Measurements from ENCODE around the gene LRP1.

Gene LRP1

DNA sequence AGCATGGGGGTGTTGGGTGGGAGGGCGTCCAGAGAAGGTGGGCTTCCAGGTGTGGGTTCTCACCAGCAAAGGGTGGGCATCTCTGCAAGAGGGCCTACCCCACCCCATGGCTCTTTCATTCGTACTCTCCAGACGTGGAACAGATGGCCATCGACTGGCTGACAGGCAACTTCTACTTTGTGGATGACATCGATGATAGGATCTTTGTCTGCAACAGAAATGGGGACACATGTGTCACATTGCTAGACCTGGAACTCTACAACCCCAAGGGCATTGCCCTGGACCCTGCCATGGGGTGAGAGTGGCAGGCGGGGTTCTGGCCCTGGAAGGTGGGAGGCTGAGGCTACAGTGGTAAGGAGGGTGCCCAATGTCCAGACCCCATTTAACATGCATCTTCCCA, 25.8 kb downstream of the LRP1 start:
- no peak for DNase-seq (ENCODE audit: low read depth, low spot score)

DNA sequence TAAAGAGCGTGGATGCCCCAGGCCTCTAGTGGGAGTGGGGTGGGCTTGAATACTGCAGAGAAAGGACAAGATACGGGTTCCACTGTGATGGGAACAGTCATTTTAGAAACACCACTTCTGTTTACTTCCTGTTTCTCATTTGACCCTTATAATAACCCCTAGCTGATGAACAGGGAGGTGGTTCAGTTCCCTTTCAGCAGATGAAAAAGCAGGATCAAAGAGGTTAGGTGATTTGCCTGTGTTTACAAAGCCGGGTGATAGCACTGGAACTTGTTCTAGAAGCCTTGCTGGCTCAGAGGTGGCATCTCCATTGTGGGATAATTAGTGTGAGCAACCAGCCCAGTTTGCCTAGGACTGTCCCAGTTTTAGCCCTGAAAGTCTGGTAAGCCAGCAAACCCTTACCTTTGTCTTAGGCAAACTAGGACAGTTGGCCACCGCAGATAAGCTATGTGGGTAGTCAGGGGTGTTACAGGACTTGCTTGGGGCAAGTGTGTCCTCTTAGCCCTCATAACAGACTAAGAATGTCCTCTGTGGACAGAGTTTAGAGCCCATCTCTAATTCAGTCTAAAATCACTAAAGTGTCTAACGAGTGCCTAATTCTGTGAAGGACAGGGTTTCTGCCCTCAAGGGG, 26.6 kb downstream of the LRP1 start:
- DNase-seq (ENCODE audit: low read depth, low spot score), result no peak

DNA sequence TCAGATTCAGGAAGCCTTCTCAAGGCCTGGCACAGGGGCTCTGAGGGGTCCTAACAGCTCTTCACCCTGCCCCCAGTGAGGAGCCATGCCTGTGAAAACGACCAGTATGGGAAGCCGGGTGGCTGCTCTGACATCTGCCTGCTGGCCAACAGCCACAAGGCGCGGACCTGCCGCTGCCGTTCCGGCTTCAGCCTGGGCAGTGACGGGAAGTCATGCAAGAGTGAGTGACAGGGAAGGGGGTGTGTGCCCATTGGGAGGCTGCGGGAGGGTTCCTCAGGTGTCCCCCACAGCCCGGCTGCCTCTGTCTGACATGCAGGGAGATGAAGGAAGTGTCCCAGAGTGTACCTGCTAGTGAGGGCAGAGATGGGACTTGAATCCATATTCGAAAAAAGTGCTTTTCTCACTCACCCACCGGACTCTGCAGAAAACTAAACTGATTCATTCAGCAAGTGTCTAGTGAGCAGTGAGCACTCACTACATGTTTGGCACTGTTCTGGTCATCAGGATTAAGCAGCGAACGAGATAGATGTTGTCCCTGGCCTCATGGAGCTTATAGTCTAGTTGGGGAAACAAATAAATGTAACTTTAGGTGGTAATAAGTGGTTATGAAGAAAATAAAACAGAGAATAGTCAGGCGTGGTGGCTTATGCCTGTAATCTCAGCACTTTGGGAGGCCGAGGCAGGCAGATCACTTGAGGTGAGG, 28.6 kb downstream of the LRP1 start:
- DNase-seq (ENCODE audit: low read depth, low spot score), result no peak

DNA sequence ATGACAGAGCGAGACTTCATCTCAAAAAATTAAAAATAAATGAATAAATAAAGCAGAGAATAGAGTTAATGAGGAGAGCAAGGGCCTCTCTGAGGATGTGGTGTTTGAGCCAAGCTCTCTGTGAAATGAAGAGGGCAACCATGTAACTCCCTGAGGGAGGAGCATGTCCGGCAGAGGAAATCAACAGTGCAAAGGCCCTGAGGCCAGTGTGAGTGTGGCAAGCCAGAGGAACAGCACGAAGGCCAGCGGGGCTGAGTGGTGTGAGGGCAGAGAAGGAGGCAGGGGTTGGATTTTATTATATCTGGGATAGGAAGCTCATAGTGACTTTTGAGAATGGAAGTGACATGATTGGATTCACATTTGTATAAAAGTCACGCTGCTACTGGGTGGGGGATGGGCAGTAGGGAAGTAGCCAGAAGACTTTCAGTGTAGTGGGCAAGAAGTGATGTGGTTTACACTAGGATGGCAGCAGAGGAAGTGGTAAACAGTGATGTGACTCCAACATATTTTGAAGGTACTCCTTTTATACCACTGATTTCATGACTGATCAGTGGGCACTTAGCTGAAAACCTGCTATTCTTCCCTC, 29.4 kb downstream of the LRP1 start:
- no peak for DNase-seq (ENCODE audit: low read depth, low spot score)

DNA sequence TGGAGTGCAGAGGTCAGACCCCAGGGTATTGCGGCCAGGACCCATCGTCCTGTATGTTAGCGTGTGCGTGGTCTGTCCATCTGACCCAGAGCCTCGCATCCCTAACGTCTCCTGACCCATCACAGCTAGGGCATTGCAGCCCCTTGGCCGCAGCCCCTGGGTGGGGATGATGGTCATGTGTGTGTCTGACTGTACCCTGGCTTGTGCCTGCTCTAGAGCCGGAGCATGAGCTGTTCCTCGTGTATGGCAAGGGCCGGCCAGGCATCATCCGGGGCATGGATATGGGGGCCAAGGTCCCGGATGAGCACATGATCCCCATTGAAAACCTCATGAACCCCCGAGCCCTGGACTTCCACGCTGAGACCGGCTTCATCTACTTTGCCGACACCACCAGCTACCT, 29.9 kb downstream of the LRP1 start:
- no peak for DNase-seq (ENCODE audit: low read depth, low spot score)

DNA sequence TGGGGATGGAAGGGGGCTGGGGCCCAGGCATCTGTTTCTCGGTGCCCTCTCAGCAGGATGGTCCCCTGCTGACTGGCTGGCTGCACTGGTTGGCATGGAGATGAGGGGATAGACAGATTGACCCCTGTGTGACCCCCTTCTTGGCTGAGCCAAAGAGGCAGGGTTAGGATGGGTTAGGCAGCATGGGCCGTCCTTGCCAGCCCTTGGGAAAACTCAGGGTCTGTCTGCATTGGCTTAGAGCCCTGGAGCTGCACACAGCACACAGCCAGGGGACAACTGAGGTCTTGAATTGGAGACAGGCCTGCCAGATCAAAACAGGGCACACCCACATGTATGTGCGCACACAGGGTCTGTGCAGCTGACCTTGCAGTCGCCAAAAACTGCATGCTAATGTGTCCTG, 30.4 kb downstream of the LRP1 start:
- no peak for DNase-seq (ENCODE audit: low read depth, low spot score)

DNA sequence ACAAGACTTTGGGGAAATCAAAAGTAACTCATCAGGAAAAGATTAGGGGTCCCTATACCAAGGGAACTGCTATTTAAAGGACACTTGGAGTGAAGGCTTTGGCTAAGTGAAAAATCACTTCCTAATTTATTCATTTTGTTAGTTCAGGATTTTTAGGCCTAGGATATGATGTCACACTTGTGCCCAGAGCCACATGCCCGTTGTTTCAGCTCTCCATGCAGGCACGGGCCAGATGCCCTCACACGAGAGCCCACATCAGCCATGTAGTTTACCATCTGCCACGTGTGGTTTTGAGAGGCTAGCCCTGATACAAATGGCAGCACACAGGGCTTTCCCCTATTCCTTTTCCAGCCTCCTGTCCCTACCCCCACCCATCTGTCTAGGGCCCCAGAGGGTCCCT, 31.0 kb downstream of the LRP1 start:
- no peak for DNase-seq (ENCODE audit: low read depth, low spot score)

DNA sequence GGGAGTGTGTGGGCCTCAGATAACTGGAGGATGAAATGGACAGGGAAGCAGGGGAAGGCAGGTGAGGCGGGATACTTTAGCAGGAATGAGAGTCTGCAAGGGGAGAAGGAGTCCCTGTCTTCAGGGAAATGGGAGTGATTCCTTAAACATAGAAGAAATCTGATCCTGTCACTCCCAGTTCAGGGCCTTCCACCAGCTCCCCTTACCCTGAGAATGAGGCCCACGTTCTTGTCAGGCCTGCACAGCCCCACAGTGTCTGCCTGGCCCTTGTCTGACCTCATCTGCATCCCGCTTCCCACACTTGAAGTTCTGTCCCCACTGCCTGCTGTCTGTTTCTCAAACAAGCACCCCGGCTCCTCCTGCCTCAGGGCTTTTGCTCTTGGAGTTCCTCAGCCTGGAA, 31.8 kb downstream of the LRP1 start:
- no peak for DNase-seq (ENCODE audit: low read depth, low spot score)

DNA sequence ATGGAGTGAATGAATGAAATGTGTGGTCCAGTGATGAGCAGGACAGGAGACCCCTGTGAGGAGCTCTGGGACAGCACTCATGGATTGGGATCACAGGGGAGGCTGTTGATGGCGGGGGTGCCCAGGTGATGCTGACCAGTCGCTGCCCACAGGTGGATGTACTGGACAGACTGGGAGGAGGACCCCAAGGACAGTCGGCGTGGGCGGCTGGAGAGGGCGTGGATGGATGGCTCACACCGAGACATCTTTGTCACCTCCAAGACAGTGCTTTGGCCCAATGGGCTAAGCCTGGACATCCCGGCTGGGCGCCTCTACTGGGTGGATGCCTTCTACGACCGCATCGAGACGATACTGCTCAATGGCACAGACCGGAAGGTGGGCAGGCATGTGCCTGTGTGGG, 32.5 kb downstream of the LRP1 start:
- DNase-seq (ENCODE audit: low read depth, low spot score), result no peak

DNA sequence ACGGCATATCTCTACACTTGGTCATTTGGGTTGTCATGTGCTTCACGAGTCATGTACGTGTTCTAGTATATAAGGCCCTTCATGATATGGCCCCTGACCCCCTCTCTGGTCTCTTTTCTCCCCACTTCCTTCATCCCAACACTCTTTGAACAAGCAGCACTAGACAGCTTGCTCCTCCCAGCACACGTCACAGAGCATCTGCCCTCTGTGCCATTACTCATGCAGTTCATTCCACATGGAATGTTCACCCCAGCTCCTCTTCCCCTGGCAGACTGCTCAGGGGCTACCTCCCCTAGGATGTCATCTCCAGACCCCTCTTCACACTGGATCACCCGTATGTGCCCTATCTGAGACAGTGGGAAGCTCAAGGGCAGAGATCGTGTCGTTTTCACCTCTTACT, 33.2 kb downstream of the LRP1 start:
- DNase-seq (ENCODE audit: low read depth, low spot score), result no peak

DNA sequence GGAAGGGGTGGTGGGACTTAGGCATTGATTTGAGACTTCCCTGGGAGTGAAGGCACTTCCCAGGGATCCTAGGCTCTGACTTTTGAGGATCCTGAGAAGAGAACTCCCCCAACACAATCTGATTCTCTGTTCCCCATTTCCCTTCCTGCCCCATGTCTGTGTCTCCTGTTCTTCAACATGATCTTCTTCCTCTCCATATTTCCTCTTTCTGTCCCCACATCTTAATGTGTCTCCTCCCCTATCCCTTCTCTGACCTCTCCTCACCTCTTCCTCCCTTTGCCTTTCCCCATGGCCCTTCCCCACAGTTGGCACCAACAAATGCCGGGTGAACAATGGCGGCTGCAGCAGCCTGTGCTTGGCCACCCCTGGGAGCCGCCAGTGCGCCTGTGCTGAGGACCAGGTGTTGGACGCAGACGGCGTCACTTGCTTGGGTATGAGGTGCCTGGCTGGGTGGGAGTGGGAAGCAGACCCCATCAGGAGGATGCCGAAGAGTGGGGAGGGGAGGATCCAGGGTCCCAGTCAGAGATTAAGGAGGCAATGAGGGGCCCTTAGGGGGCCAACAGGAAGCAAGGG, 34.4 kb downstream of the LRP1 start:
- DNase-seq (ENCODE audit: low read depth, low spot score), result no peak

DNA sequence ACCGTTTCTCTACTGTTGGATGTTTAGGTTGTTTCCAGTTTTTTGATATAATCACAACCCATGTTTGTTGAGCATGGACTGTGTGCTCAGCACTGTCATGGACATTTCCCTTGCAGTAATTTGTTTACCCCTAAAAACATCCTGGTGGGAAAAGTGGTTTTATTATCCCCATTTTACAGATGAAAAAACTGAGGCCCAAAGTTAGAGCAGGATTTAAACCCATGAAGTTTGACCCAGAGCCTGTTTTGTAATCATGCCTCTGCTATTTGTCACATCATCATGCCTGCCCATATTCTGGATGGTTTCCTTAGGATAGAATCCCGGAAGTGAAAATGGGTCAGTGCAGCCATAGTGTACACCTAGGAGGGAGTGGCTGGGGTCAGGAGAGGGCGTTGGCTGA, 36.2 kb downstream of the LRP1 start:
- no peak for DNase-seq (ENCODE audit: low read depth, low spot score)

DNA sequence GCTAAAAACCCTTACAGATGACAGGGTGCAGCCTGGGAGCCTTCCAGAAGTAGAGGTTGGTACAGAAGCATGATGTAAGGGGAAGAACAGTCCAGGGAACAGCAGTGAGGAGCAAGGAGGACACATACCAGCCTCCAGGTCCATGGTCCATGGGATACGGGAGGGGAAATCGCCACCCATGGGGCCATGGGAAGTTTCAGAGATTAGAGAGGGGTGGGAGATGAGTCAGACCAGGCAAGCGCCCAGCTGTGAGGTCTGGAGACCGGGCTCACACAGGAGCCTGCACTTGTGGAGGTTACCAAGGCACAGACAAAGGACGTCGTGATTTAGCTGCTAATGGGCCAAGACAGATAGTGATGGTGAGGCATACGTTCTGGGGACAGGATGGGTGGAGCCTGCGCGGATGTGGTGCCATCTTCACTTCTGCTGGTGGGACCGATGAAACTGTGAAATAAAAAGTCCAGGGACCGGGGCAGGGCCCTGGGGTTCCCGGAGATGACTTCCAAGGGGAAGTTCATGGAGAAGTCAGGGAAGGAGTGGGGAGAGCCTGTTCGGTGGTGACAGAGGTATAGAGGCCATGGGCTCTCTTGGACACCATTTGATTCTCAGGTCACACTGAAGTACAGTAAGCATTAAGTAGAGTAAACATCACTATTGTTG, 36.8 kb downstream of the LRP1 start:
- DNase-seq (ENCODE audit: low read depth, low spot score), result peak; percentile 29

DNA sequence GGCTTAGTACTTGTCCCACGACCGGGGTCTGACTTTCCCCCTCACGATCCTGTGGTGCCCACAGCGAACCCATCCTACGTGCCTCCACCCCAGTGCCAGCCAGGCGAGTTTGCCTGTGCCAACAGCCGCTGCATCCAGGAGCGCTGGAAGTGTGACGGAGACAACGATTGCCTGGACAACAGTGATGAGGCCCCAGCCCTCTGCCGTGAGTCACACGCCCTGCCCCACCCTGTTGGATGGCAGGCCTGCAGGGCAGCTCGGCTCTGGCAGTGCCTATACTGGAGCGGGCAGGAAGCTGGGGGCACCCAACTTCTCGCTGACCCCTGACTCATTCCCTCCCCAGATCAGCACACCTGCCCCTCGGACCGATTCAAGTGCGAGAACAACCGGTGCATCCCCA, 37.5 kb downstream of the LRP1 start:
- DNase-seq (ENCODE audit: low read depth, low spot score), result no peak

DNA sequence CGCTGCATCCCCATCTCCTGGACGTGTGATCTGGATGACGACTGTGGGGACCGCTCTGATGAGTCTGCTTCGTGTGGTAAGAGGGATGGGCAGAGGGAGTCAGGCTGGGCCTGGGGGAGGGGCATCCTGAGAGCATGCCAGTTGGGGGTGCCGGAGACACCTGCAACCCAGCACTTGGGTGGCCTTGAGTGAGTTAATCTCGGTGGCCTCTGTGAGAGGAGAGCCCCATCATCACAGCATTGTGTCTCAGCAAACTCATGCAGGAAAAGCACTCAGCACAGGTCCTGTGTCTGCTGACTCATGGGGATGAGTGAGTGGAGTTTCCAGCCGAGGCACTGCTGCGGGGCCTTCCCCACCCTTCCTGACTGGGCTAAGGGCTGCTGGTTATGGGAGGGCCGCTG, 38.7 kb downstream of the LRP1 start:
- DNase-seq (ENCODE audit: low read depth, low spot score), result peak; percentile 66

DNA sequence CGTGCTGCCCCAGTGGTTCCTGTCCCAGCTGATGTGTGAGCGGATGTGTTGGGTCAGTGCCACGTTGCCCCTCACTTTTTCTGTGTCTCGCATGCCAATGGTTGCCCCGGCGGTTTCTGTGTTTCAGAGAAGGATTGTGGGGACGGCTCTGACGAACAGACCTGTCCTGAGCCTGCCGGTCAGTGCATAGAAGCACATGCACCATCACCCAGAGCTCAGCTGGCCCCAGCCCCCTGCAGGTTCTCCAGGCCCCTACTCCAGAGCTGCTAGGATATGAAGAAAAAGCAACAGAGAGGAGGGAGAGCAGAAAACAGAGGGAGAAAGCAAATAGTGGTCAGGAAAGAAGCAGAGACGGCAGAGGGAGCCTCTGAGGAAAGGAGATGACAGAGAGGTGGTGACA, 39.8 kb downstream of the LRP1 start:
- DNase-seq (ENCODE audit: low read depth, low spot score), result no peak

DNA sequence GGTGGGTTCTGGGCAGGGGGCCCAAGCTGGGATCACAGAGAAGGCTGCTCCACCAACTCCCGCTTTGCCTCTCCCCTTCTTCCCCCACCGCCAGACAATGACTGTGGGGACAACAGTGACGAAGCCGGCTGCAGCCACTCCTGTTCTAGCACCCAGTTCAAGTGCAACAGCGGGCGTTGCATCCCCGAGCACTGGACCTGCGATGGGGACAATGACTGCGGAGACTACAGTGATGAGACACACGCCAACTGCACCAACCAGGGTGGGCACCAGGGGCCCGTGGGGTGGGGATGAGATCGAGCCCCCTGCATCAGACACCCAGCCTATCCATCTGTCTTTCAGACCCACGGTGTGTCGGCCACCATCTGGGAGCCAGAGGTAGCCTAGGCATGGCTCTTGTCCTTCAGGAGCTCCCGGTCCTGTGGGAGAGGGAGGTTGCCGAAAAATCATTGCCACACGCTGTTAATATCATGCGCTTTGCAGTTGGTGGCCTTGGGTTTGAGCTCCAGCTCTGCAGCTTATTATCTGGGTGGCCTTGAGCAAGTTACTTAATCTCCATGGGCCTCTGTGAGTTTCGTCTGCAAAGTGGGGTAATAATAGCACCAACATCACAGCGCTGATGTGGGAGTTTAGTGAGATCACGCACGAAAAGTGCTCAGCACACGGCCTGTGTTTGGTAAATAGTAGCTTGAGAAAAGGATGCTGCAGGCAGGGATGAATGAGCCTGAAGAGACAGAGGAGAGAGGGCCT, 40.9 kb downstream of the LRP1 start:
- DNase-seq (ENCODE audit: low read depth, low spot score), result no peak

DNA sequence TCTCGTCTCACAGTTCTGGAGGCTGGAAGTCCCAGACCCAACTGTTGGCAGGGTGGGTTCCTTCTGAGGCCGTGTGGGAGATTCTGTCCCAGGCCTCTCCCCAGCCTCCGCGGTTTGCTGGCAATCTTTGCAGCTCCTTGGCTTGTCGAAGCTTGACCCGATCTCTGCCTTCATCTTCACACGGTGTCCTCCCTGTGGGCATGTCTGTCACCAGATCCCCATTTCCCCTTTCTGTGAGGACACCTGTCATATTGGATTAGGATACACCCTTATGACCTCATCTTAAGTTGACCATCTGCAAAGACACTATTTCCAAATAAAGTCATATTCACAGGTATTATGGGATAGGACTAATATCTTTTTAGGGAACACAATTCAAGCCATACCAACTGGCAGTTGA, 41.7 kb downstream of the LRP1 start:
- DNase-seq (ENCODE audit: low read depth, low spot score), result no peak

DNA sequence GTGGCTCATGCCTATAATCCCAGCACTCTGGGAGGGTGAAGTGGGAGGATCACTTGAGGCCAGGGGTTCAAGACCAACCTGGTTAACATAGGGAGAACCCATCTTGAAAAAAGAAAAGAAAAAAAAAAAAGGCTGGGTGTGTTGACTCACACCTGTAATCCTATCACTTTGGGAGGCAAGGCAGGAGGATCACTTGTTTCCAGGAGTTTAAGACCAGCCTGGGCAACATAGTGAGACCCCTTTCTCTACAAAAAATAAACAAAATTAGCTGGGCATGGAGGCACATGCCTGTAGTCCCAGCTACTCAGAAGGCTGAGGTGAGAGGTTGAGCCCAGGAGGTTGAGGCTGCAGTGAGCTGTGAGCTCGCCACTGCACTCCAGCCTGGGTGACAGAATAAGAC, 42.1 kb downstream of the LRP1 start:
- no peak for DNase-seq (ENCODE audit: low read depth, low spot score)

DNA sequence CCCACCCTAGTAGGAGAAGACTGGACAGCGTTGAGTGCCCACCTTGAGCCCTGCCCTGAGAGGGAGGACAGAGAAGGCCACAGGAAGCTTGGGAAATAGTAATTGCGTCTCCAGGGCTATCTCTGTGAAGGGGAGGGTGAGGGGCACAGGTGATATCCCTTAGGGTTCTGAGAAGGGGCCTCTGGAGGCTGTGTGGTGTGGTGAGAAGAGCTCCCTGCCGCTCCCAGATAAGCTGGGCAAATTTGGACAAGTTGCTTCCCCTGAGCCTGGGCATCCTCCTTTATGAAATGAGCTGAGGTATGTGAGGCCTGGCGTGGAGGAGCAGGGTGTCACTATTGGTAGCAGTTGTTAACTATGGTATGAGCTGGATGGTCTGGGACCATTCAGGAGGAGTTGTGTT, 42.6 kb downstream of the LRP1 start:
- no peak for DNase-seq (ENCODE audit: low read depth, low spot score)

DNA sequence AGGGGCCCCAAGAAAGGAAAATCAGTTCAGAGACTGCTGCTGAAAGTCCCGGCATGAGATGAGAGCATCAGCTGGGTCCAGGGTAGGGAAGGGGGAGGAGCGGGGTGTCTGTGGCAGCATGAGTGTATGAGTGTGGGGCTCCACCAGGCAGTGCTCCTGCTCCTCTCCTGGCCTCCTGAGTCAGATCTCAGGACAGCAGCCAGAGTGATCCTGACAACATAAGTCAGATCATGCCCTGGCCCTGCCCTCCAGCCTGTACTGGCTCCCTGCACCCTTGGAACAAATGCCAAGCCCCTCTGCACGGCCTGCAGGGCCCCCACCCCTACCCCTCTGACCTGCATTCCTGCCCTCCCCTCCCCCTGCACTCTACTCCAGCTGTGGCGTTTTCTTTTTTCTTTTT, 43.4 kb downstream of the LRP1 start:
- DNase-seq (ENCODE audit: low read depth, low spot score), result peak; percentile 29

DNA sequence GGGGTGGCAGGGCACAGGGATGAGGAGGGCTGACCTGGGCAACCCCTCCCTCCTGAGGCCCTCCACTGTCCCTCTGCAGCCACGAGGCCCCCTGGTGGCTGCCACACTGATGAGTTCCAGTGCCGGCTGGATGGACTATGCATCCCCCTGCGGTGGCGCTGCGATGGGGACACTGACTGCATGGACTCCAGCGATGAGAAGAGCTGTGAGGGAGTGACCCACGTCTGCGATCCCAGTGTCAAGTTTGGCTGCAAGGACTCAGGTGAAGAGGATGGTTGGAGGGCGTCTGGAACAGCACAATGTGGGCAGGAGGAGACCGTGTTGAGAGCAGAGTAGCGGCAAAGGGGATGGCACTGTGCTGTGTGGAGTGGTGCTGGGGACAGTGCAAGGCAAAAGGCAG, 44.8 kb downstream of the LRP1 start:
- DNase-seq (ENCODE audit: low read depth, low spot score), result peak; percentile 35
